Amygdala (tissue), 56 donors: ENCODE results near the gene SMAD5.

Experiments
- DNase-seq, 56 donors: peaks; one replicate each; lab custom pipeline; 2025; lab: John Stamatoyannopoulos, UW

SMAD5 gene

GRCh38 chr5:136132557-136133221 lies at the start of gene SMAD5:
Gene SMAD5 (plus strand): TSS chr5:136132845. CDS start chr5:136153761, 20,916 bp downstream.
- DNase-seq, result peak; percentile 27 to 98 (median 93)

- DNase-seq, result peak in 8 of 56 donors; percentile 2 to 17 (median 6)
Observed at GRCh38 chr5:136084698-136085097, 47.9 kb upstream of the SMAD5 start.

GRCh38 chr5:136086783-136087566 lies 45.7 kb upstream of the SMAD5 start:
- no peak for DNase-seq

- no peak for DNase-seq
Observed at GRCh38 chr5:136087961-136088871, 44.4 kb upstream of the SMAD5 start.

GRCh38 chr5:136089791-136090190 lies 42.9 kb upstream of the SMAD5 start:
- DNase-seq, result no peak

- no peak for DNase-seq
Observed at GRCh38 chr5:136090319-136090718, 42.3 kb upstream of the SMAD5 start.

- DNase-seq, result no peak
Observed at GRCh38 chr5:136094189-136094912, 38.3 kb upstream of the SMAD5 start.

- no peak for DNase-seq
Observed at GRCh38 chr5:136094913-136095641, 37.6 kb upstream of the SMAD5 start.

GRCh38 chr5:136098176-136098575 lies 34.5 kb upstream of the SMAD5 start:
- no peak for DNase-seq

GRCh38 chr5:136099870-136100269 lies 32.8 kb upstream of the SMAD5 start:
- no peak for DNase-seq

GRCh38 chr5:136101884-136102283 lies 30.8 kb upstream of the SMAD5 start:
- DNase-seq, result no peak

GRCh38 chr5:136103118-136103517 lies 29.5 kb upstream of the SMAD5 start:
- DNase-seq, result no peak

- DNase-seq, result no peak
Observed at GRCh38 chr5:136104306-136104965, 28.2 kb upstream of the SMAD5 start.

GRCh38 chr5:136106351-136107031 lies 26.2 kb upstream of the SMAD5 start:
- DNase-seq, result no peak

- no peak for DNase-seq
Observed at GRCh38 chr5:136108180-136108611, 24.4 kb upstream of the SMAD5 start.

- DNase-seq, result no peak
Observed at GRCh38 chr5:136108766-136109165, 23.9 kb upstream of the SMAD5 start.

- no peak for DNase-seq
Observed at GRCh38 chr5:136109453-136110135, 23.1 kb upstream of the SMAD5 start.

- DNase-seq, result no peak
Observed at GRCh38 chr5:136113606-136114005, 19.0 kb upstream of the SMAD5 start.
